Kidney (tissue), 14 donors: ENCODE measurements around the gene RAB20. TPM values are rescaled to one million over a fixed set of nuclear protein-coding genes. Genes with fewer than 3 reads are reported as not detected.

Experiments
- DNase-seq, 5 donors: peaks; one replicate each; pipeline ENCODE4 v3.0.0-alpha.2; 2013 to 2020
- FAIRE-seq: peaks from 2 replicates; lab custom pipeline; 2012; peaks lifted over from hg19 to GRCh38; lab: Jason Lieb, UNC
- H3K27ac ChIP-seq, 2 donors: one replicate each; pipeline ENCODE4 v1.7.0; 2013; ENCODE audit warnings: low read depth in 2 of 2, low read length in 2 of 2, inconsistent platforms in 1 of 2
- H3K27me3 ChIP-seq: one replicate; pipeline ENCODE4 v1.7.1; 2013; ENCODE audit warnings: low read length, inconsistent platforms; ENCODE audit not compliant: control insufficient read depth, insufficient read depth
- H3K36me3 ChIP-seq, 3 donors: one replicate each; pipeline versions ENCODE4 v1.7.0 to v1.7.1; 2013; ENCODE audit warnings: low read length in 3 of 3, control low read depth in 1 of 3, inconsistent platforms in 1 of 3; ENCODE audit not compliant: insufficient read depth in 3 of 3, control insufficient read depth in 2 of 3
- H3K4me1 ChIP-seq, 3 donors: one replicate each; pipeline versions ENCODE4 v1.7.0 to v1.7.1; 2013; ENCODE audit warnings: low read length in 3 of 3, inconsistent platforms in 1 of 3, low read depth in 1 of 3; ENCODE audit not compliant: control insufficient read depth in 2 of 3, insufficient read depth in 2 of 3
- H3K4me3 ChIP-seq, 3 donors: one replicate each; pipeline versions ENCODE4 v1.7.0 to v1.8.1; 2013; ENCODE audit warnings: low read length in 3 of 3, control low read depth in 1 of 3, inconsistent platforms in 1 of 3
- H3K9ac ChIP-seq, 3 donors: one replicate each; pipeline versions ENCODE4 v1.7.0 to v1.7.1; 2013; ENCODE audit warnings: low read length in 3 of 3, control low read depth in 1 of 3, inconsistent platforms in 1 of 3
- H3K9me3 ChIP-seq, 3 donors: one replicate each; pipeline versions ENCODE4 v1.7.0 to v1.7.1; 2013; ENCODE audit warnings: low read length in 3 of 3, control low read depth in 1 of 3, inconsistent platforms in 1 of 3; ENCODE audit not compliant: control insufficient read depth in 2 of 3, insufficient read depth in 1 of 3
- CTCF ChIP-seq: IDR thresholded peaks from 3 replicates; pipeline ENCODE4 v1.5.1; 2012; ENCODE audit warnings: mild to moderate bottlenecking, moderate library complexity, borderline replicate concordance; ENCODE audit not compliant: insufficient read depth; ENCODE audit errors: extremely low read depth
- intact Hi-C: fragments of 100-400 bp; cut with DNase I; formaldehyde crosslinking; loops from one replicate; pipeline ENCODE4 v1.11.1; 2022
- polyA plus RNA-seq: library from polyadenylated mRNA; stranded (reverse); fragments of 350-450 nt; fragmentation: Illumina TruSeq; extraction: RNeasy Lipid Tissue Mini Kit (QIAGEN cat#74804); gene quantifications from one replicate; pipeline ENCODE4 v1.2.3, GENCODE V29; 2014; ENCODE audit warnings: low read depth, low replicate concordance; ENCODE audit not compliant: insufficient read depth
- total RNA-seq: library from RNA; stranded (reverse); fragmentation: NEBNext Ultra II Directional; extraction: Animal tissue kit (Norgen Biotek cat#: 25700); gene quantifications from one replicate; pipeline ENCODE4 v1.2.1, GENCODE V29; 2021
- donor health status: control.
- donor health status: control.
- donor health status: control.
- donor health status: control.
- donor health status: control.
- donor health status: DM: yes; HTN: yes; CAD: no.
- donor health status: Normal renal cell carcinoma (clear cell type).

The RAB20 gene
- total and polyA plus RNA-seq, 2 donors from 2014 or later = 33.6 to 47.7 TPM

GRCh38 chr13:110509971-110510786, 51.3 kb downstream of the RAB20 start:
- H3K4me1 ChIP-seq = peaks cover 0 to 31% (median 27%) of the 10 kb centered on the region in 3 donors
- FAIRE-seq (no peak), DNase-seq (peak in 3 of 5 donors; percentile 26 to 55 (median 35))
- peaks cover 4 to 50% (median 15%) of the 10 kb centered on the region in 3 donors for H3K36me3 ChIP-seq
- no peaks in the 10 kb centered on the region for H3K9me3 ChIP-seq
- H3K4me3 ChIP-seq = no peak overlapping the region
- H3K27me3 ChIP-seq = no peaks in the 10 kb centered on the region
- TF ChIP-seq CTCF = no peak
- H3K9ac ChIP-seq = no peak overlapping the region
- H3K27ac ChIP-seq = no peak overlapping the region
- intact Hi-C loops = no loop called here

DNA sequence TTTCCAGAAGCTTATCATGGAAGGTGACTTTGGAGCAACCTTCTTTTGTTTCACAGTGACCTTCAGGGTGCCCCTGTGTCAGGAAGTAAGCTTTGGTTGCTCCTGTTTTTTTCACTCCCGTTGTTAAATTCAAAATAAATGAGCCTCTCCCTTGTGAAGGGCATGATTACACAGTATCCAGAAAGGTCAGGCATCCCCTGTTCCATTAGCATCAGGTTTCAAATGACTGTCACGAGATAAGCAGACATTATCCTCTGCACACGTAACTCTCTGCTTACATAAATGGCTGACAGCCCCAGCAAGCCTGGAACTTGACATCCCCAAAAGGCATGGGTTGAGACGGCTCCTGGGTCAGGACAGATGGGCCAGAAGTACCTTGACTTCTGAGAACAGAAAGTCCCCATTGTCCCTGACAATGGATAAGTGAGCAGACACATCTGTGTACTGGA, 52.0 kb downstream of the RAB20 start:
- TF ChIP-seq CTCF = no peak
- H3K4me1 ChIP-seq = peaks cover 0 to 31% (median 27%) of the 10 kb centered on the region in 3 donors
- FAIRE-seq = no peak
- H3K9ac ChIP-seq = no peak overlapping the region
- intact Hi-C loops = no loop called here
- peak in 4 of 5 donors; percentile 9 to 52 (median 33) for DNase-seq
- peaks cover 4 to 50% (median 15%) of the 10 kb centered on the region in 3 donors for H3K36me3 ChIP-seq
- H3K4me3 ChIP-seq = no peak overlapping the region
- H3K27ac ChIP-seq = no peak overlapping the region
- H3K27me3 ChIP-seq = no peaks in the 10 kb centered on the region
- H3K9me3 ChIP-seq = no peaks in the 10 kb centered on the region

- FAIRE-seq = no peak
- peaks cover 0 to 31% (median 27%) of the 10 kb centered on the region in 3 donors for H3K4me1 ChIP-seq
- TF ChIP-seq CTCF = peak; percentile 24
- peak in 2 of 5 donors; percentile 42 to 92 for DNase-seq
- peaks cover 1 to 46% (median 23%) of the 10 kb centered on the region in 3 donors for H3K36me3 ChIP-seq
- peak overlapping the region in 1 of 3 donors; percentile 86 for H3K9ac ChIP-seq
- intact Hi-C loops = no loop called here
- peak overlapping the region in 1 of 3 donors; percentile 24 for H3K4me3 ChIP-seq
- H3K27ac ChIP-seq = peak overlapping the region; percentile 90 to 95
- no peaks in the 10 kb centered on the region for H3K9me3 ChIP-seq
- H3K27me3 ChIP-seq = no peaks in the 10 kb centered on the region
Measured at GRCh38 chr13:110507678-110508381, 53.7 kb downstream of the RAB20 start.
